Mononuclear cell (primary cell): ENCODE data around the gene RAD18. TPM values are rescaled to one million over a fixed set of nuclear protein-coding genes. Genes with fewer than 3 reads are reported as not detected.

Experiments used
- H3K27me3 ChIP-seq: 2 replicates; pipeline ENCODE4 v1.6.0; 2011; ENCODE audit warnings: low read length, control low read depth; ENCODE audit not compliant: insufficient read depth
- H3K4me1 ChIP-seq: 2 replicates; pipeline ENCODE4 v1.5.1; 2011; ENCODE audit warnings: mild to moderate bottlenecking, low read length, control low read depth; ENCODE audit not compliant: insufficient read depth
- H3K4me3 ChIP-seq: 2 replicates; pipeline ENCODE4 v1.5.1; 2011; ENCODE audit warnings: mild to moderate bottlenecking, low read length, moderate library complexity
- H3K9me3 ChIP-seq: 2 replicates; pipeline ENCODE4 v1.5.1; 2011; ENCODE audit warnings: low read depth, mild to moderate bottlenecking, control low read depth, low read length
- total RNA-seq: library from RNA; depleted of rRNA; stranded (reverse); fragments of >200 nt; gene quantifications from one replicate; pipeline ENCODE4 v1.2.3, GENCODE V29; 2012

Gene RAD18
- total RNA-seq, 1 donor, result 25.4 TPM

GRCh38 chr3:8837162-8837561, 126.1 kb downstream of the RAD18 start:
- Histone ChIP-seq H3K4me3 (no peak overlapping the region), H3K4me1 (no peaks in the 10 kb centered on the region), H3K9me3 (no peaks in the 10 kb centered on the region), H3K27me3 (no peaks in the 10 kb centered on the region)

- H3K27me3 ChIP-seq, result no peaks in the 10 kb centered on the region
- no peak overlapping the region for H3K4me3 ChIP-seq
- H3K4me1 ChIP-seq, result no peaks in the 10 kb centered on the region
- H3K9me3 ChIP-seq, result no peaks in the 10 kb centered on the region
Observed at GRCh38 chr3:8836096-8836495, 127.2 kb downstream of the RAD18 start.

- no peaks in the 10 kb centered on the region for H3K27me3 ChIP-seq
- H3K4me3 ChIP-seq, result no peak overlapping the region
- no peaks in the 10 kb centered on the region for H3K9me3 ChIP-seq
- no peaks in the 10 kb centered on the region for H3K4me1 ChIP-seq
Observed at GRCh38 chr3:8835385-8835784, 127.9 kb downstream of the RAD18 start.

DNA sequence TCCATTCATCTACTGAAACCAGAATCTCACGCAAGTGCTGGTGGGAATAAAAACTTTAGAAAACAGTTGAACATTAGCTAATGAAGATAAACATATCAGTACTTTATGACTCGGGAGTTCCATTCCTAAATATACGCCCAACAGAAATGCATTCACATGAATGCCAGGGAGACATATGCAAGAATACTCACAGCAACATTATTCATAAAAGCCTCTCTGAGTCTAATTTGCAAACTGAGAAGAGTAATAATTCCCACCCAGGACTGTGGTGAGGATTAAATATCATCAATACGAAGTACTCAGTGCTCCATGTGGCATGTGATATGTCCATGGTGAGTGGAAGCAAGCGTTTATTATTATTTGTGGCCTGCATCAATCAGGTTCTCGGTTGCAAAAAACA, 128.3 kb downstream of the RAD18 start:
- no peak overlapping the region for H3K4me3 ChIP-seq
- H3K4me1 ChIP-seq, result no peaks in the 10 kb centered on the region
- H3K27me3 ChIP-seq, result no peaks in the 10 kb centered on the region
- no peaks in the 10 kb centered on the region for H3K9me3 ChIP-seq

- H3K9me3 ChIP-seq, result no peaks in the 10 kb centered on the region
- H3K4me3 ChIP-seq, result no peak overlapping the region
- H3K27me3 ChIP-seq, result no peaks in the 10 kb centered on the region
- H3K4me1 ChIP-seq, result no peaks in the 10 kb centered on the region
Observed at GRCh38 chr3:8827641-8828040, 135.6 kb downstream of the RAD18 start.

Other genes starting within 250 kb of the RAD18 start
- not detected for gene CAV3, start 229.7 kb downstream of the RAD18 start, total RNA-seq
- gene OXTR, start 193.9 kb downstream of the RAD18 start, total RNA-seq, result 0.52 TPM